Karpas-422 (cell line): ENCODE results near the gene NFATC1. TPM values are rescaled to one million over a fixed set of nuclear protein-coding genes. Genes with fewer than 3 reads are reported as not detected.

Experiments used
- DNase-seq: peaks from one replicate; pipeline ENCODE4 v3.0.0-alpha.2; 2015
- H2AFZ ChIP-seq: fragments of 200-600 bp; sonication (generic); 2 replicates; pipeline ENCODE4 v1.6.1; 2014; ENCODE audit warnings: antibody characterized with exemption, low read length, mixed read lengths
- H3K27ac ChIP-seq: fragments of 200-600 bp; sonication (generic); 2 replicates; pipeline ENCODE4 v1.5.1; 2014; ENCODE audit warnings: mild to moderate bottlenecking, low read length, moderate library complexity
- H3K27me3 ChIP-seq: fragments of 200-600 bp; sonication (generic); 2 replicates; pipeline ENCODE4 v1.6.1; 2014; ENCODE audit warnings: low read length, mixed read lengths
- H3K36me3 ChIP-seq: fragments of 200-600 bp; sonication (generic); 2 replicates; pipeline ENCODE4 v1.6.1; 2014; ENCODE audit warnings: low read length, mixed read lengths; ENCODE audit not compliant: insufficient read depth
- H3K4me1 ChIP-seq: fragments of 200-600 bp; sonication (generic); 2 replicates; pipeline ENCODE4 v1.6.1; 2014; ENCODE audit warnings: mild to moderate bottlenecking, low read length, mixed read lengths
- H3K4me2 ChIP-seq: fragments of 200-600 bp; sonication (generic); 2 replicates; pipeline ENCODE4 v1.6.1; 2014; ENCODE audit warnings: low read length, low read depth, mild to moderate bottlenecking; ENCODE audit not compliant: poor library complexity, severe bottlenecking
- H3K4me3 ChIP-seq: fragments of 200-600 bp; sonication (generic); 2 replicates; pipeline ENCODE4 v1.5.1; 2014; ENCODE audit warnings: mild to moderate bottlenecking, antibody characterized with exemption, low read length, mixed read lengths
- H3K79me2 ChIP-seq: fragments of 200-600 bp; sonication (generic); 2 replicates; pipeline ENCODE4 v1.6.1; 2014; ENCODE audit warnings: mild to moderate bottlenecking, low read length, mixed read lengths
- H3K9ac ChIP-seq: fragments of 200-600 bp; sonication (generic); 2 replicates; pipeline ENCODE4 v1.6.0; 2014; ENCODE audit warnings: low read length
- H3K9me2 ChIP-seq: fragments of 200-600 bp; sonication (generic), shearing (Covaris generic); replicated peaks from 2 replicates; pipeline ENCODE4 v1.6.0; 2014; ENCODE audit warnings: mild to moderate bottlenecking, low read length, moderate library complexity; ENCODE audit not compliant: insufficient read depth
- H3K9me3 ChIP-seq: fragments of 300-700, 200-600 bp; sonication (generic); 2 replicates; pipeline ENCODE4 v1.6.1; 2014; ENCODE audit warnings: low read length, mixed read lengths
- H4K20me1 ChIP-seq: fragments of 200-600 bp; sonication (generic); 2 replicates; pipeline ENCODE4 v1.6.1; 2014; ENCODE audit warnings: mild to moderate bottlenecking, antibody characterized with exemption, low read length, low read depth; ENCODE audit not compliant: insufficient read depth
- total RNA-seq: library from RNA; depleted of rRNA; stranded (reverse); fragments of >200 nt; shearing (Covaris generic); gene quantifications from 2 replicates; pipeline ENCODE4 v1.2.3, GENCODE V29; 2014; ENCODE audit warnings: low replicate concordance

Gene NFATC1
- total RNA-seq, 1 experiment from 2014 or later = 46.1 TPM

- no peaks in the 10 kb centered on the region for H4K20me1 ChIP-seq
- no peaks in the 10 kb centered on the region for H3K36me3 ChIP-seq
- no peak for DNase-seq
- H3K79me2 ChIP-seq = peaks cover 18% of the 10 kb centered on the region; the same call in 1 of the 2 replicates
- H3K27me3 ChIP-seq = no peaks in the 10 kb centered on the region
- H3K9me2 ChIP-seq = no peaks in the 10 kb centered on the region
- H2AFZ ChIP-seq = no peak overlapping the region
- H3K9ac ChIP-seq = 0 out of 2 replicates have a peak overlapping the region, but pooled peaks have one; percentile 22
- H3K4me1 ChIP-seq = peaks cover 42% of the 10 kb centered on the region
- H3K27ac ChIP-seq = peak overlapping the region; percentile 96
- no peak overlapping the region for H3K4me2 ChIP-seq
- no peak overlapping the region for H3K4me3 ChIP-seq
- no peaks in the 10 kb centered on the region for H3K9me3 ChIP-seq
Observed at GRCh38 chr18:79520478-79521390, 125.0 kb downstream of the NFATC1 start.

- Histone ChIP-seq H3K9ac (peak overlapping the region; percentile 71), H4K20me1 (no peaks in the 10 kb centered on the region), H3K27ac (peak overlapping the region; percentile 96), H3K27me3 (no peaks in the 10 kb centered on the region), H3K4me1 (peaks cover 40% of the 10 kb centered on the region), H3K9me2 (no peaks in the 10 kb centered on the region), H3K4me2 (peak overlapping the region; percentile 85), H3K79me2 (peaks cover 20% of the 10 kb centered on the region; the same call in 1 of the 2 replicates), H3K4me3 (peak overlapping the region; percentile 55; the same call in 1 of the 2 replicates), H2AFZ (no peak overlapping the region), H3K9me3 (no peaks in the 10 kb centered on the region), H3K36me3 (no peaks in the 10 kb centered on the region)
- no peak for DNase-seq
Observed at GRCh38 chr18:79521416-79522205, 125.9 kb downstream of the NFATC1 start.

GRCh38 chr18:79522451-79523205, 126.9 kb downstream of the NFATC1 start:
- Histone ChIP-seq H3K4me1 (peaks cover 40% of the 10 kb centered on the region), H3K27me3 (no peaks in the 10 kb centered on the region), H3K4me2 (peak overlapping the region; percentile 85), H3K79me2 (peaks cover 20% of the 10 kb centered on the region; the same call in 1 of the 2 replicates), H3K9ac (peak overlapping the region; percentile 71), H3K9me3 (no peaks in the 10 kb centered on the region), H4K20me1 (no peaks in the 10 kb centered on the region), H3K9me2 (no peaks in the 10 kb centered on the region), H3K36me3 (no peaks in the 10 kb centered on the region), H3K4me3 (peak overlapping the region; percentile 55), H2AFZ (peak overlapping the region; percentile 29; the same call in 1 of the 2 replicates), H3K27ac (peak overlapping the region; percentile 96)
- DNase-seq = peak; percentile 73

GRCh38 chr18:79523206-79523735, 127.5 kb downstream of the NFATC1 start:
- H3K4me1 ChIP-seq = peaks cover 40% of the 10 kb centered on the region
- H3K36me3 ChIP-seq = 0 out of 2 replicates have a peak, but pooled peaks cover under 1% of the 10 kb centered on the region
- peak overlapping the region; percentile 96 for H3K27ac ChIP-seq
- peaks cover 20% of the 10 kb centered on the region; the same call in 1 of the 2 replicates for H3K79me2 ChIP-seq
- H4K20me1 ChIP-seq = no peaks in the 10 kb centered on the region
- no peaks in the 10 kb centered on the region for H3K9me2 ChIP-seq
- H3K4me2 ChIP-seq = peak overlapping the region; percentile 85
- peak overlapping the region; percentile 29; the same call in 1 of the 2 replicates for H2AFZ ChIP-seq
- DNase-seq = peak; percentile 74
- no peaks in the 10 kb centered on the region for H3K9me3 ChIP-seq
- peak overlapping the region; percentile 55 for H3K4me3 ChIP-seq
- peak overlapping the region; percentile 71 for H3K9ac ChIP-seq
- no peaks in the 10 kb centered on the region for H3K27me3 ChIP-seq

DNA sequence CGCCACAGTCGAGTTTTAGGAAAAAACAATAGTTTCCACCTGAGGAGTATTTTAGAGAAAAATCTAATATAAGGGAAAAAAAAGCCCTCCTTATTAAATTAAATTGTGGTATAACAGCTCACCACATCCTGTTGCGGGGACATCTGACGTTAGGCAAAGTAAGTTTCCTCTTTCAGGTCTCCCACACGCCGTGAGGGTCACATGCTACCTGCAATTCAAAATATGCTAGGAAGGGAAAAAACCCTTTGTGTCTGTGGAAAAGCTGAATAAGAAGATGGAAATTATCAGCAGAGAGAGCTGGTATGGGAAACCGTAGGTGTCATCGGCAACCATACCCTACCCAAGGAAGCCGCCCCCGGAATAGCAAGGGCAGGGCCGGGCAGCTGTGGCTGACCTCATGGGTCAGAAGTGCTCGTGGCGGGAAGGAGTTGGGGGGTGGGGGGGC, 128.0 kb downstream of the NFATC1 start:
- H3K27me3 ChIP-seq = no peaks in the 10 kb centered on the region

GRCh38 chr18:79524181-79525078, 128.7 kb downstream of the NFATC1 start:
- no peaks in the 10 kb centered on the region for H3K9me3 ChIP-seq
- H3K27ac ChIP-seq = peak overlapping the region; percentile 96
- H3K9ac ChIP-seq = peak overlapping the region; percentile 71
- H3K4me2 ChIP-seq = peak overlapping the region; percentile 85
- peak overlapping the region; percentile 46; the same call in 1 of the 2 replicates for H2AFZ ChIP-seq
- peaks cover 20% of the 10 kb centered on the region; the same call in 1 of the 2 replicates for H3K79me2 ChIP-seq
- H3K36me3 ChIP-seq = peaks cover 4% of the 10 kb centered on the region; the same call in 1 of the 2 replicates
- peaks cover 40% of the 10 kb centered on the region for H3K4me1 ChIP-seq
- peak; percentile 69 for DNase-seq
- H3K9me2 ChIP-seq = no peaks in the 10 kb centered on the region
- H3K4me3 ChIP-seq = peak overlapping the region; percentile 55
- no peaks in the 10 kb centered on the region for H4K20me1 ChIP-seq
- H3K27me3 ChIP-seq = no peaks in the 10 kb centered on the region

More for the DNA sequence above, 128.0 kb downstream of the NFATC1 start:
- H4K20me1 ChIP-seq = no peaks in the 10 kb centered on the region
- peak; percentile 91 for DNase-seq
- H3K4me3 ChIP-seq = peak overlapping the region; percentile 55
- peak overlapping the region; percentile 96 for H3K27ac ChIP-seq
- peak overlapping the region; percentile 46 for H2AFZ ChIP-seq
- peaks cover 40% of the 10 kb centered on the region for H3K4me1 ChIP-seq
- H3K4me2 ChIP-seq = peak overlapping the region; percentile 85
- H3K36me3 ChIP-seq = 0 out of 2 replicates have a peak, but pooled peaks cover 4% of the 10 kb centered on the region
- H3K9me3 ChIP-seq = no peaks in the 10 kb centered on the region
- no peaks in the 10 kb centered on the region for H3K9me2 ChIP-seq
- peaks cover 20% of the 10 kb centered on the region; the same call in 1 of the 2 replicates for H3K79me2 ChIP-seq
- peak overlapping the region; percentile 71 for H3K9ac ChIP-seq
